Measurements from ENCODE around the gene POLA1. TPM values are rescaled to one million over a fixed set of nuclear protein-coding genes. Genes with fewer than 3 reads are reported as not detected.

The POLA1 gene
- total and polyA plus RNA-seq, 2 experiments from 2014 or later: 4.9 to 19.0 TPM

DNA sequence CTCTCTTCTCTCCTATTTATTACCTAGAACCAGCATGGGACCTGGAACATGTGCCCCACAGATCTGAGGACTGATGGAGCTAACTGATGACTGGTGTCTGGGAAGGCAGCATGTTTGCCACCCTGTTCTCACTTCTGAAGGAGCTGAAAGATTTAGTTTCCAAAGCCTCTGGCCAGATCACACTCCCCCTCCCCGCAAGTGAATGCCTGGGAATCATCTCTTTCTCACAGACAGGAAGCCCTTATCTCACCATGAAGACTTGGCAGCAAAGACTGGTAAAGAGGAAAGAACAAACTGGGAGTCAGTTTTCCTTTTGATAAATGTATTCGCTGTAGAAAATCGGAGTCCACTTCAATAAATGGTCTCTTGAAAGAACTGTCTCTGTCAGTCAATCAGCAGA is 25.6 kb upstream of the POLA1 start:
- no peak for TF ChIP-seq EZH2phosphoT487 (IDR thresholded peaks at IDR 0.05; ENCODE audit: low read depth, severe bottlenecking, unreplicated experiment)
- TF ChIP-seq, protein P1, sequence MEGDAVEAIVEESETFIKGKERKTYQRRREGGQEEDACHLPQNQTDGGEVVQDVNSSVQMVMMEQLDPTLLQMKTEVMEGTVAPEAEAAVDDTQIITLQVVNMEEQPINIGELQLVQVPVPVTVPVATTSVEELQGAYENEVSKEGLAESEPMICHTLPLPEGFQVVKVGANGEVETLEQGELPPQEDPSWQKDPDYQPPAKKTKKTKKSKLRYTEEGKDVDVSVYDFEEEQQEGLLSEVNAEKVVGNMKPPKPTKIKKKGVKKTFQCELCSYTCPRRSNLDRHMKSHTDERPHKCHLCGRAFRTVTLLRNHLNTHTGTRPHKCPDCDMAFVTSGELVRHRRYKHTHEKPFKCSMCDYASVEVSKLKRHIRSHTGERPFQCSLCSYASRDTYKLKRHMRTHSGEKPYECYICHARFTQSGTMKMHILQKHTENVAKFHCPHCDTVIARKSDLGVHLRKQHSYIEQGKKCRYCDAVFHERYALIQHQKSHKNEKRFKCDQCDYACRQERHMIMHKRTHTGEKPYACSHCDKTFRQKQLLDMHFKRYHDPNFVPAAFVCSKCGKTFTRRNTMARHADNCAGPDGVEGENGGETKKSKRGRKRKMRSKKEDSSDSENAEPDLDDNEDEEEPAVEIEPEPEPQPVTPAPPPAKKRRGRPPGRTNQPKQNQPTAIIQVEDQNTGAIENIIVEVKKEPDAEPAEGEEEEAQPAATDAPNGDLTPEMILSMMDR (IDR thresholded peaks at IDR 0.05; ENCODE audit: poor library complexity): no peak
- TF ChIP-seq EZH2 (IDR thresholded peaks at IDR 0.05; ENCODE audit: borderline replicate concordance): no peak
- Histone ChIP-seq H3K27me3 (no peaks in the 10 kb centered on the region), H3K4me3 (no peak overlapping the region), H4K20me1 (ENCODE audit: insufficient read depth, poor library complexity, severe bottlenecking) (no peaks in the 10 kb centered on the region), H3K4me2 (peak overlapping the region; percentile 32), H3K79me2 (peaks cover 15% of the 10 kb centered on the region), H3K36me3 (replicated peaks; ENCODE audit: insufficient read depth, low read depth) (no peaks in the 10 kb centered on the region), H2AFZ (no peak overlapping the region), H3K9me3 (ENCODE audit: low read depth) (no peaks in the 10 kb centered on the region), H3K4me1 (ENCODE audit: insufficient read depth) (no peaks in the 10 kb centered on the region), H3K27ac (no peak overlapping the region), H3K9me2 (replicated peaks; ENCODE audit: insufficient read depth) (no peaks in the 10 kb centered on the region)
- 39% methylated on average over 3 of the region's 3 CpGs for WGBS (ENCODE audit: low lambda C conversion rate, missing lambda C conversion rate)
- DNase-seq (ENCODE audit: low spot score): no peak

DNA sequence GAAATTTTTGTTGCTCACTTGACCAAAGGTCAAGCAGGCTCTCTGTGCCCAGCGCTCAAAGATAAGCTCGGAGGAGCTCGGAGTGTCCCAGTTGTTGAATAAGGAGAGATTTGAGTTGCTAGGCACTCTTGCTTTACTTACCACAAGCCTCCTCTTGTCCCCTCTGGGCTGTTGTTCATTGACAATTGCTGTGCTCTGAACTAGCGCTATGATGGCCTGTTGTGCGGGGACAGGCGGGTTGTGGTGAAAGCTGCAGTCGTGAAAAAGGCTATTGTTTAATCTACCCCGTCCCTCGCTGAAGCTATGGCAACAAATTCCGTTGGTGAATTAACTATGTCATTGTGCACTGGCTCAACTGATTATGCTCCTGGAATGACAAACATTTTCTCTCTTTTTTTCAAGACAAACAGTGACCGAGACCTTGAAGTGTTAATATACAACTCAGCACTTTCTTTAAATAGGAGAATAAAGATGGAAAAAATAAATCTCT is 21.0 kb upstream of the POLA1 start:
- H3K36me3 ChIP-seq (replicated peaks; ENCODE audit: insufficient read depth, low read depth): no peaks in the 10 kb centered on the region
- H3K9me3 ChIP-seq (ENCODE audit: low read depth): no peaks in the 10 kb centered on the region
- no peaks in the 10 kb centered on the region for H3K9me2 ChIP-seq (replicated peaks; ENCODE audit: insufficient read depth)
- H3K79me2 ChIP-seq: peaks cover 10% of the 10 kb centered on the region
- WGBS (ENCODE audit: low lambda C conversion rate, missing lambda C conversion rate): 33% methylated on average over 11 of the region's 11 CpGs
- peak overlapping the region; percentile 64 for H3K4me2 ChIP-seq
- no peaks in the 10 kb centered on the region for H3K4me1 ChIP-seq (ENCODE audit: insufficient read depth)
- no peak overlapping the region for H3K4me3 ChIP-seq
- no peak for TF ChIP-seq EZH2phosphoT487 (IDR thresholded peaks at IDR 0.05; ENCODE audit: low read depth, severe bottlenecking, unreplicated experiment)
- H2AFZ ChIP-seq: no peak overlapping the region
- DNase-seq (ENCODE audit: low spot score): peak; percentile 69
- H3K27ac ChIP-seq: peak overlapping the region; percentile 80
- H4K20me1 ChIP-seq (ENCODE audit: insufficient read depth, poor library complexity, severe bottlenecking): no peaks in the 10 kb centered on the region
- H3K27me3 ChIP-seq: no peaks in the 10 kb centered on the region

DNA sequence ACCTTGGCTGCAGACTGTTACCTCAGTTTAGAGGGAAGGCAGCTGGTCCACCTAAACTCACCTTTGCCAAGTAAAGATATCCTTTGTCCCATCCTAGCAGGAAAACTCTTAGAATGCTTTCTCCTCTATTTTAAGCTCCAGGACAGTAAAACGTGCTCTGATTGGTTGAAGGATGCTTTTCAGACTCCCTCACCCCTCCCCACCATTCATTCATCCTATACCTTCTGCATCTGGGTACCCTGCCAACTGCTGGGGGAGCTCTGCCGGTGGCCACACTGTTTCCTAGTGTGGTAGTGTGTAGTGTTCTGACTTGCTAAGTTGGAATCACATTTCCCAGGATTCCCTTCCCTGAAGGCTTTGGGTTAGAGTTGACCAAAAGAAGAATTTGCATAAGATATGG is 20.3 kb upstream of the POLA1 start:
- Histone ChIP-seq H2AFZ (no peak overlapping the region), H3K4me3 (no peak overlapping the region), H3K9me3 (ENCODE audit: low read depth) (no peaks in the 10 kb centered on the region), H3K79me2 (peaks cover 7% of the 10 kb centered on the region), H3K27ac (peak overlapping the region; percentile 80), H3K4me1 (ENCODE audit: insufficient read depth) (no peaks in the 10 kb centered on the region), H3K36me3 (replicated peaks; ENCODE audit: insufficient read depth, low read depth) (no peaks in the 10 kb centered on the region), H3K9me2 (replicated peaks; ENCODE audit: insufficient read depth) (no peaks in the 10 kb centered on the region), H3K4me2 (peak overlapping the region; percentile 64), H4K20me1 (ENCODE audit: insufficient read depth, poor library complexity, severe bottlenecking) (no peaks in the 10 kb centered on the region), H3K27me3 (no peaks in the 10 kb centered on the region)
- TF ChIP-seq EZH2phosphoT487 (IDR thresholded peaks at IDR 0.05; ENCODE audit: low read depth, severe bottlenecking, unreplicated experiment) (no peak), EZH2 (IDR thresholded peaks at IDR 0.05; ENCODE audit: borderline replicate concordance) (no peak)
- TF ChIP-seq, protein P1 (IDR thresholded peaks at IDR 0.05; ENCODE audit: poor library complexity): no peak
- DNase-seq (ENCODE audit: low spot score): no peak
- 66% methylated on average over 2 of the region's 2 CpGs for WGBS (ENCODE audit: low lambda C conversion rate, missing lambda C conversion rate)

DNA sequence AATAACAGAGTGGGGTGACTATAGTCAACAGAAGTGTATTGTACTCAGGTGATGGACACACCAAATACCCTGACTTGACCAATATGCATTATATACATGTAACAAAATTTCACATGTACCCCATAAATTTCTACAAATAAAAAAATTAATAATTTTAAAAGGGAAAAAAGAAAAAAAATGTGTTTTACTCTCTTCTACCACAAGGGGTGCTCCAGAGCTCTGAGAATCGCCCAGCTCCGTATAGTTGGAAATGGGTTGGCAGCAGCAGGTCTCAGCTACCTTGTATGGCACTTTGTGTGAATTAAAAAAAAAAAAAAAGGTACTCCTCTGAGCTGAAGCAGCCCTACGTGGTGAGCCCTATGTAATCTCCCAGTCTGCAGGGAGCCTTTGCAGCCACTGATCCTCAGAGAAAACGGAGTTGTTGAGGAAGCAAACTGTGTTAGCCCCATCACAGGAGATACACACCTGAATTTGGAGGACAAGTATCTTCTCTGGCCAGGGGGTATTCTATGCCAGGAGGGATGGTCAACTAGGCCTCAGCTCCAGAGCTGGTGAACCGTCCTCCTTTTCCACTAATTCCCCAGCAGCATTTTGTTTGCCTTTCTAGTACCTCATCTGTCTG is 17.2 kb upstream of the POLA1 start:
- H3K27me3 ChIP-seq: no peaks in the 10 kb centered on the region
- H3K4me2 ChIP-seq: no peak overlapping the region
- H4K20me1 ChIP-seq (ENCODE audit: insufficient read depth, poor library complexity, severe bottlenecking): no peaks in the 10 kb centered on the region
- no peaks in the 10 kb centered on the region for H3K79me2 ChIP-seq
- no peak overlapping the region for H3K4me3 ChIP-seq
- no peaks in the 10 kb centered on the region for H3K4me1 ChIP-seq (ENCODE audit: insufficient read depth)
- H3K9me2 ChIP-seq (replicated peaks; ENCODE audit: insufficient read depth): no peaks in the 10 kb centered on the region
- H2AFZ ChIP-seq: no peak overlapping the region
- no peaks in the 10 kb centered on the region for H3K9me3 ChIP-seq (ENCODE audit: low read depth)
- TF ChIP-seq EZH2phosphoT487 (IDR thresholded peaks at IDR 0.05; ENCODE audit: low read depth, severe bottlenecking, unreplicated experiment): no peak
- TF ChIP-seq, protein P1 (IDR thresholded peaks at IDR 0.05; ENCODE audit: poor library complexity): peak; percentile 59
- peak; percentile 43 for DNase-seq (ENCODE audit: low spot score)
- 33% methylated on average over 5 of the region's 5 CpGs for WGBS (ENCODE audit: low lambda C conversion rate, missing lambda C conversion rate)
- no peaks in the 10 kb centered on the region for H3K36me3 ChIP-seq (replicated peaks; ENCODE audit: insufficient read depth, low read depth)
- H3K27ac ChIP-seq: no peak overlapping the region

Data from hepatocyte (in vitro differentiated cells).